HUDEP-2 (cell line): ENCODE results near the gene TMEM134.
"Not testable (repeated sequence)": the region's sequence is repeated elsewhere in the genome, so short reads cannot be mapped to it uniquely, and the experiment has no call there.

ENCODE experiments used
- DNase-seq, 76 experiments: peaks; one replicate each; lab custom pipeline; 2025; ENCODE audit not compliant: unreplicated experiment in 76 of 76; lab: John Stamatoyannopoulos, UW

TMEM134 gene

GRCh38 chr11:67428052-67429001 lies 40.7 kb downstream of the TMEM134 start, which contains the start of gene RPS6KB2:
TSS of gene RPS6KB2 (plus strand) at chr11:67428494. CDS start at chr11:67428546, 52 bp downstream.
- DNase-seq, result peak in 75 of 76 experiments; percentile 57 to 98 (median 93)

- DNase-seq, result not testable (repeated sequence)
Measured at GRCh38 chr11:67427364-67427859, 41.6 kb downstream of the TMEM134 start.

- no peak for DNase-seq
Measured at GRCh38 chr11:67423891-67424613, 45.0 kb downstream of the TMEM134 start.

GRCh38 chr11:67423466-67423865 lies 45.6 kb downstream of the TMEM134 start:
- DNase-seq, result no peak

GRCh38 chr11:67422891-67423290 lies 46.2 kb downstream of the TMEM134 start:
- DNase-seq, result no peak

- no peak for DNase-seq
Measured at GRCh38 chr11:67421430-67422031, 47.5 kb downstream of the TMEM134 start.

- DNase-seq, result peak in 74 of 76 experiments; percentile 32 to 97 (median 89)
Measured at GRCh38 chr11:67420646-67421429, 48.2 kb downstream of the TMEM134 start.

- DNase-seq, result no peak
Measured at GRCh38 chr11:67420147-67420645, 48.9 kb downstream of the TMEM134 start.

- no peak for DNase-seq
Measured at GRCh38 chr11:67419325-67420049, 49.6 kb downstream of the TMEM134 start.

- peak in 3 of 76 experiments; percentile 14 to 17 (median 17) for DNase-seq
Measured at GRCh38 chr11:67418476-67419281, 50.4 kb downstream of the TMEM134 start.

- DNase-seq, result peak in 1 of 76 experiments; percentile 40
Measured at GRCh38 chr11:67417425-67417824, 51.6 kb downstream of the TMEM134 start.

GRCh38 chr11:67416416-67417335 lies 52.4 kb downstream of the TMEM134 start:
- DNase-seq, result peak in 65 of 76 experiments; percentile 14 to 74 (median 46)

GRCh38 chr11:67415501-67416304 lies 53.3 kb downstream of the TMEM134 start, which contains the start of gene CARNS1:
TSS of gene CARNS1 (plus strand) at chr11:67415678. CDS start at chr11:67416200, 522 bp downstream.
- DNase-seq, result peak in 8 of 76 experiments; percentile 19 to 55 (median 32)

- DNase-seq, result peak in 71 of 76 experiments; percentile 17 to 83 (median 59)
Measured at GRCh38 chr11:67413266-67413849, 55.7 kb downstream of the TMEM134 start.

- no peak for DNase-seq
Measured at GRCh38 chr11:67412495-67413179, 56.4 kb downstream of the TMEM134 start.
